HEK293 (cell line): ENCODE data around the gene TSR3.

Experiments
- CTCF ChIA-PET: fragments of 350-600 bp; formaldehyde crosslinking; extraction: SDS; loops from one replicate; lab custom pipeline; 2021; ENCODE audit warnings: antibody characterized with exemption; lab: Yijun Ruan, JAX
- POLR2A ChIA-PET: fragments of 300-600 bp; formaldehyde crosslinking; extraction: SDS; loops from one replicate; lab custom pipeline; 2020; ENCODE audit warnings: antibody characterized with exemption, inconsistent platforms; lab: Yijun Ruan, JAX
- H3K27ac ChIP-seq: fragments of 200-500 bp; sonication (Bioruptor generic); 2 replicates; pipeline ENCODE4 v1.5.1; 2014; ENCODE audit warnings: low read depth, low read length, control low read depth, inconsistent platforms; ENCODE audit errors: extremely low read depth
- H3K36me3 ChIP-seq, 2 experiments: fragments of 200-500 bp in 1 of 2; sonication (Bioruptor generic) in 1 of 2; 1 replicate in 1 of 2; 2 replicates in 1 of 2; pipeline ENCODE4 v1.5.1; 2014 to 2017; ENCODE audit warnings: inconsistent platforms in 2 of 2, low read length in 2 of 2; ENCODE audit not compliant: control insufficient read depth in 2 of 2, insufficient read depth in 1 of 2
- H3K4me1 ChIP-seq: fragments of 200-500 bp; sonication (Bioruptor generic); 2 replicates; pipeline ENCODE4 v1.5.1; 2014; ENCODE audit warnings: mild to moderate bottlenecking, low read length, inconsistent platforms; ENCODE audit not compliant: control insufficient read depth, insufficient read depth
- H3K4me3 ChIP-seq: 2 replicates; pipeline ENCODE4 v1.5.1; 2011; ENCODE audit warnings: low read depth, mild to moderate bottlenecking, control low read depth, low read length, moderate library complexity
- H3K9me3 ChIP-seq: fragments of 200-500 bp; sonication (Bioruptor generic); 2 replicates; pipeline ENCODE4 v1.5.1; 2014; ENCODE audit warnings: low read depth, low read length, inconsistent platforms; ENCODE audit not compliant: control insufficient read depth, insufficient read depth
- FEZF1 ChIP-seq: fragments of 450-650 bp; formaldehyde crosslinking; IDR thresholded peaks from 2 replicates; pipeline ENCODE4 v1.5.1; 2016; ENCODE audit warnings: missing biosample characterization, missing genetic modification characterization
- ZFP69B ChIP-seq: fragments of 450-650 bp; formaldehyde crosslinking; IDR thresholded peaks from 2 replicates; pipeline ENCODE4 v1.5.1; 2016; ENCODE audit warnings: missing biosample characterization, missing genetic modification characterization
- ZIC2 ChIP-seq: fragments of 450-650 bp; formaldehyde crosslinking; IDR thresholded peaks from 2 replicates; pipeline ENCODE4 v1.5.1; 2016; ENCODE audit warnings: missing biosample characterization, missing genetic modification characterization
- ZNF146 ChIP-seq: fragments of 450-650 bp; formaldehyde crosslinking; IDR thresholded peaks from 2 replicates; pipeline ENCODE4 v1.5.1; 2016; ENCODE audit warnings: missing biosample characterization, missing genetic modification characterization
- ZNF157 ChIP-seq: fragments of 450-650 bp; formaldehyde crosslinking; IDR thresholded peaks from 2 replicates; pipeline ENCODE4 v1.5.1; 2016; ENCODE audit warnings: missing biosample characterization, missing genetic modification characterization
- ZNF341 ChIP-seq: fragments of 450-650 bp; formaldehyde crosslinking; IDR thresholded peaks from 2 replicates; pipeline ENCODE4; 2016; ENCODE audit warnings: low read depth, missing biosample characterization, missing genetic modification characterization
- ZNF366 ChIP-seq: fragments of 450-650 bp; formaldehyde crosslinking; conservative IDR thresholded peaks from 2 replicates; pipeline ENCODE4 v1.5.1; 2016; ENCODE audit warnings: missing biosample characterization, missing genetic modification characterization
- ZNF514 ChIP-seq: fragments of 450-650 bp; formaldehyde crosslinking; IDR thresholded peaks from 2 replicates; pipeline ENCODE4 v1.5.1; 2016; ENCODE audit warnings: missing biosample characterization, missing genetic modification characterization
- ZNF560 ChIP-seq: fragments of 450-650 bp; formaldehyde crosslinking; IDR thresholded peaks from 2 replicates; pipeline ENCODE4 v1.5.1; 2017; ENCODE audit warnings: missing biosample characterization, missing genetic modification characterization, borderline replicate concordance
- ZNF585B ChIP-seq: fragments of 450-650 bp; formaldehyde crosslinking; IDR thresholded peaks from 2 replicates; pipeline ENCODE4 v1.5.1; 2016; ENCODE audit warnings: missing biosample characterization, missing genetic modification characterization
- ZNF621 ChIP-seq: fragments of 450-650 bp; formaldehyde crosslinking; IDR thresholded peaks from 2 replicates; pipeline ENCODE4 v1.5.1; 2017; ENCODE audit warnings: missing biosample characterization, missing genetic modification characterization
- ZNF639 ChIP-seq: fragments of 450-650 bp; formaldehyde crosslinking; IDR thresholded peaks from 2 replicates; pipeline ENCODE4 v1.5.1; 2016; ENCODE audit warnings: missing biosample characterization, missing genetic modification characterization
- ZNF664 ChIP-seq: fragments of 450-650 bp; formaldehyde crosslinking; IDR thresholded peaks from 2 replicates; pipeline ENCODE4 v1.5.1; 2016; ENCODE audit warnings: missing biosample characterization, missing genetic modification characterization
- ZNF776 ChIP-seq: fragments of 450-650 bp; formaldehyde crosslinking; IDR thresholded peaks from 2 replicates; pipeline ENCODE4 v1.5.0; 2017; ENCODE audit warnings: missing biosample characterization, missing genetic modification characterization, borderline replicate concordance
- ZSCAN23 ChIP-seq: fragments of 450-650 bp; formaldehyde crosslinking; IDR thresholded peaks from 2 replicates; pipeline ENCODE4 v1.5.1; 2016; ENCODE audit warnings: missing biosample characterization, missing genetic modification characterization
- TF ChIP-seq, protein P1 (sequence below): fragments of 450-650 bp; formaldehyde crosslinking; IDR thresholded peaks from 2 replicates; pipeline ENCODE4 v1.5.1; 2016; ENCODE audit warnings: missing biosample characterization, missing genetic modification characterization
- TF ChIP-seq, protein P2 (sequence below): fragments of 450-650 bp; formaldehyde crosslinking; IDR thresholded peaks from 2 replicates; pipeline ENCODE4 v1.5.1; 2016; ENCODE audit warnings: missing biosample characterization, missing genetic modification characterization
- TF ChIP-seq, protein P3 (sequence below): fragments of 450-650 bp; formaldehyde crosslinking; IDR thresholded peaks from 2 replicates; pipeline ENCODE4 v1.5.1; 2017; ENCODE audit warnings: missing biosample characterization, missing genetic modification characterization

The TSR3 gene

DNA sequence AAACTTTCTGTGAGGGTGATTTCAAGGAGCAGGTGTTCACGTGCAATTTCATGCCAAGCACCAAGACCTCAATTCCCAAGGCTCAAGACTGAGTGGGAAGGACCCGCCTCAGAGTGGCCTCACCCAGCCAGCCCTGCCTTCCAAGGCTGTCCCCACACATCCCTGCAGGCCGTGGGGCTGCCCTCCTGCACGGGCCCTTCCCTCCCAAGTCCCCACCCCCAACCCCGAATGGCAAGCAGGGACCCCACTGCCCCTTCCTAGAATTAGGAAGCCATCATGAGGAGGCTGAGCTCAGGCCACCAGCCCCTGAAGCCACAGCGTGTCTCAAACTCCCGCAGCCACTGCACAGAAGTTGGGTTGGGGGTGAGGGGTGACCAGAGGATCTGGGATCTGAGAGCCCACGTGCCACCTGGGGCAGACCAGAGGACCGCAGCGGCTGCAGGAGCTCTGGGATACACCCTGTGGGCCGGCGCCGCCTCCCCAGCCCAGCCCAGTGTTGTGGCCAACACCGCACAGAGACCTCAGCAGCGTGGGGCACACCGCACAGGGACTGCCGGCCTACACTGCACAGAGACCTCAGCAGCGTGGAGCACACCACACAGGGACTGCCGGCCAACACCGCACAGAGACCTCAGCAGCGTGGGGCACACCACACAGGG, 20.7 kb upstream of the TSR3 start:
- CTCF ChIA-PET = no interaction called here
- TF ChIP-seq, protein P1, sequence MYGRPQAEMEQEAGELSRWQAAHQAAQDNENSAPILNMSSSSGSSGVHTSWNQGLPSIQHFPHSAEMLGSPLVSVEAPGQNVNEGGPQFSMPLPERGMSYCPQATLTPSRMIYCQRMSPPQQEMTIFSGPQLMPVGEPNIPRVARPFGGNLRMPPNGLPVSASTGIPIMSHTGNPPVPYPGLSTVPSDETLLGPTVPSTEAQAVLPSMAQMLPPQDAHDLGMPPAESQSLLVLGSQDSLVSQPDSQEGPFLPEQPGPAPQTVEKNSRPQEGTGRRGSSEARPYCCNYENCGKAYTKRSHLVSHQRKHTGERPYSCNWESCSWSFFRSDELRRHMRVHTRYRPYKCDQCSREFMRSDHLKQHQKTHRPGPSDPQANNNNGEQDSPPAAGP (tag by site-specific recombination) = no peak
- TF ChIP-seq ZNF157 (tag by site-specific recombination) = no peak
- TF ChIP-seq ZIC2 = no peak
- TF ChIP-seq, protein P2, sequence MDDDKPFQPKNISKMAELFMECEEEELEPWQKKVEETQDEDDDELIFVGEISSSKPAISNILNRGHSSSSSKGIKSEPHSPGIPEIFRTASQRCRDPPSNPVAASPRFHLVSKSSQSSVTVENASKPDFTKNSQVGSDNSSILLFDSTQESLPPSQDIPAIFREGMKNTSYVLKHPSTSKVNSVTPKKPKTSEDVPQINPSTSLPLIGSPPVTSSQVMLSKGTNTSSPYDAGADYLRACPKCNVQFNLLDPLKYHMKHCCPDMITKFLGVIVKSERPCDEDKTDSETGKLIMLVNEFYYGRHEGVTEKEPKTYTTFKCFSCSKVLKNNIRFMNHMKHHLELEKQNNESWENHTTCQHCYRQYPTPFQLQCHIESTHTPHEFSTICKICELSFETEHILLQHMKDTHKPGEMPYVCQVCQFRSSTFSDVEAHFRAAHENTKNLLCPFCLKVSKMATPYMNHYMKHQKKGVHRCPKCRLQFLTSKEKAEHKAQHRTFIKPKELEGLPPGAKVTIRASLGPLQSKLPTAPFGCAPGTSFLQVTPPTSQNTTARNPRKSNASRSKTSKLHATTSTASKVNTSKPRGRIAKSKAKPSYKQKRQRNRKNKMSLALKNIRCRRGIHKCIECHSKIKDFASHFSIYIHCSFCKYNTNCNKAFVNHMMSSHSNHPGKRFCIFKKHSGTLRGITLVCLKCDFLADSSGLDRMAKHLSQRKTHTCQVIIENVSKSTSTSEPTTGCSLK (tag by site-specific recombination) = no peak
- no peak for TF ChIP-seq ZNF776
- no peak for TF ChIP-seq ZNF146
- TF ChIP-seq ZNF560 (tag by site-specific recombination) = no peak
- TF ChIP-seq, protein P3, sequence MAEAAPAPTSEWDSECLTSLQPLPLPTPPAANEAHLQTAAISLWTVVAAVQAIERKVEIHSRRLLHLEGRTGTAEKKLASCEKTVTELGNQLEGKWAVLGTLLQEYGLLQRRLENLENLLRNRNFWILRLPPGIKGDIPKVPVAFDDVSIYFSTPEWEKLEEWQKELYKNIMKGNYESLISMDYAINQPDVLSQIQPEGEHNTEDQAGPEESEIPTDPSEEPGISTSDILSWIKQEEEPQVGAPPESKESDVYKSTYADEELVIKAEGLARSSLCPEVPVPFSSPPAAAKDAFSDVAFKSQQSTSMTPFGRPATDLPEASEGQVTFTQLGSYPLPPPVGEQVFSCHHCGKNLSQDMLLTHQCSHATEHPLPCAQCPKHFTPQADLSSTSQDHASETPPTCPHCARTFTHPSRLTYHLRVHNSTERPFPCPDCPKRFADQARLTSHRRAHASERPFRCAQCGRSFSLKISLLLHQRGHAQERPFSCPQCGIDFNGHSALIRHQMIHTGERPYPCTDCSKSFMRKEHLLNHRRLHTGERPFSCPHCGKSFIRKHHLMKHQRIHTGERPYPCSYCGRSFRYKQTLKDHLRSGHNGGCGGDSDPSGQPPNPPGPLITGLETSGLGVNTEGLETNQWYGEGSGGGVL (tag by site-specific recombination) = no peak
- no peak for TF ChIP-seq ZNF639 (tag by site-specific recombination)
- no peak for TF ChIP-seq ZSCAN23 (tag by site-specific recombination)
- no peak for TF ChIP-seq ZNF621 (tag by site-specific recombination)

DNA sequence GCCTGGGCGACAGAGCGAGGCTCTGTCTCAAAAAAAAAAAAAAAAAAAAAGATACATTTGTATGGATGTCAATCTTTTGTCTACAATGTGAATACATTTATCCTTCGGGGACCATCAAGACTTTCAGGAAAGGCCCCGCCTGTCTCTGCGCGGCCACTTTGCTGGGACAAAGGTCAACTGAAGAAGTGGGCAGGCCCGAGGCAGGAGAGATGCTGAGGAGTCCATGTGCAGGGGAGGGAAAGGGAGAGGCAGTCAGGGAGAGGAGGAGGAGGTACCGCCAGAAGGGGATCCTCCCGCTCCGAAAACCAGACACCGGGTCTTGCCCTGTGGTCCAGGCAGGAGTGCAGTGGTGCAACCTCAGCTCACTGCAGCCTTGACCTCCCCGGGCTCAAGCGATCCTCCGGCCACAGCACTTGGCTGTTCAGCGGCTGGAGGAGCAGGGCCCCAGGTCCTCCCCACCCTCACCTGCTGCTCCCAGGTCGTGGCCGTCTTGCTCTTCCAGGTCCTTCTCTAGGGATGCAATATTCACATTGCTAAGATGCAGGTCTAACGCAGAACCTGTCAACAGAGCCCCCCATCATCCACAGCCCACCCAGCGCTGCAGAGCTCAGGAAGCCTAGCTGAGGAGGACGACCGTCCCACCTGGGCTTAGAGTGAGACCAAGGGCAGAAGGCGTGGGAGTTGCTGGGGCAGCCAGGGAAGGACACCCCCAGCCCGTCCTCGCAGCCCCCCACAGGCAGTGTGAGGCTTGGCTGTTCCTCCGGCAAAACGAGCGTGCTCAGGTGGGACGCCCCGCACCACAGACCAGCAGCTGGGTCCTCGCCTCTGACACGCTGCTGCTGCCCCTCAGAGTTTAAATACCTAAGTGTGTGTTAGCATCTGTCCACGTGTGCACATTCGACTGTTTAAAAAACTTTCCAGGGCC, 19.6 kb upstream of the TSR3 start:
- POLR2A ChIA-PET = interaction anchor here (0.7 kb wide), 1 partner anchor 746 kb away, joined by 3 read pairs; no protein-coding TSS in a partner anchor

More for the DNA sequence above, 20.7 kb upstream of the TSR3 start:
- no peak overlapping the region for H3K4me3 ChIP-seq
- POLR2A ChIA-PET = interaction anchor here (0.7 kb wide), 1 partner anchor 748 kb away, joined by 3 read pairs; no protein-coding TSS in a partner anchor
- no peaks in the 10 kb centered on the region for H3K4me1 ChIP-seq
- H3K27ac ChIP-seq = no peak overlapping the region
- H3K9me3 ChIP-seq = no peaks in the 10 kb centered on the region
- H3K36me3 ChIP-seq = peaks cover 0 to 33% of the 10 kb centered on the region in 2 experiments; a peak in 2 of 3 replicates

More for the DNA sequence above, 19.6 kb upstream of the TSR3 start:
- Histone ChIP-seq H3K27ac (no peak overlapping the region), H3K9me3 (no peaks in the 10 kb centered on the region), H3K4me3 (no peak overlapping the region), H3K36me3 (peaks cover 0 to 41% of the 10 kb centered on the region in 2 experiments; a peak in 2 of 3 replicates), H3K4me1 (no peaks in the 10 kb centered on the region)
- CTCF ChIA-PET = interaction anchor here (0.7 kb wide), 2 partner anchors 18 to 186 kb away, joined by 3 to 5 read pairs; no protein-coding TSS in a partner anchor
- TF ChIP-seq ZNF664 (tag by site-specific recombination) = no peak
- no peak for TF ChIP-seq FEZF1 (tag by site-specific recombination)
- TF ChIP-seq, protein P3 (tag by site-specific recombination) = no peak
- no peak for TF ChIP-seq ZSCAN23 (tag by site-specific recombination)
- peak; percentile 21; the same call in 1 of the 2 replicates for TF ChIP-seq ZNF341 (tag by site-specific recombination)
- TF ChIP-seq ZNF366 (tag by site-specific recombination) = no peak
- no peak for TF ChIP-seq ZNF514 (tag by site-specific recombination)
- TF ChIP-seq ZFP69B = no peak
- no peak for TF ChIP-seq ZNF585B (tag by site-specific recombination)
